Fibroblast of skin of left biceps (primary cell): ENCODE measurements around the gene C10orf90.

Source experiments
- DNase-seq, 2 experiments: peaks; one replicate each; pipeline ENCODE4 v3.0.0-alpha.2; 2013; ENCODE audit warnings: low read depth in 2 of 2

The C10orf90 gene

GRCh38 chr10:126461289-126461940 lies 209.1 kb downstream of the C10orf90 start:
- DNase-seq: no peak

GRCh38 chr10:126459878-126460481 lies 210.5 kb downstream of the C10orf90 start:
- peak; percentile 64 to 65 for DNase-seq

- DNase-seq: no peak
Measured at GRCh38 chr10:126459032-126459831, 211.3 kb downstream of the C10orf90 start.

DNA sequence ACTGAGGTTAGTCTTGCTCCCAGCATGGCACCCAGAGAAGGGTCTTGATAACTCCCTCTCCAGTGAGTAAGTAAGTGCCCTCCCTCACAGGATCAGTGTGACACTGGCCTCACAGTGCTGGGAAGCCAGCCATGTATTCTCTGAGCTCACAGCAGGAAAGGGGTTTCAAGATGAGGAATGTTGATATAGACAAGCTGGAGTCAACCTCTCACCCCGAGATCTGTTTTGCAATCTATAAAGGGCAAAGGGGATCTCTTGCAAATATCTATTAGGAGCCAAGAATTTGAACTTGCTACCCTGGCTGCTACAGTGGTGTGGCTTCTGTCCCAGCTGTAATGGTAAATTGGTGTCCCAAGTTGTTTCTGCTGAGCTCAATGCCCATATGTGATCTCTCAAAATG lies 212.0 kb downstream of the C10orf90 start:
- no peak for DNase-seq

DNA sequence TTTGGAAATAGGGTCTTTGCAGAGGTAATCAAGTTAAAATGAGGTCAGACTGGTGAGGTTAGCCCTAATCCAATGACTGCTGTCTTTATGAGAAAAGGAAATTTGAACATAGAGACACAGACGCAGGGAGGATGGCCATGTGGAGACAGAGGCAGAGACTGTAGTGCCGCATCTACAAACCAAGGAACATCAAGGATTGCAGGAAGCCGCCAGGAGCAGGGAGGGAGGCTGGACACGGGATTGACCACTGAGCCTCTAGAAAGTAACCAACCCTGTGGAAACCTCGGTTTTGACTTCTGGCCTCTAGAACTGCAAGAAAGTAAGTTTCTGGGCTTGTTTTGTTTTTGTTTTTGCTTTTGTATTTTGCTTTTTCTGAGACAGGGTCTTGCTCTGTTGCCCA lies 213.9 kb downstream of the C10orf90 start:
- DNase-seq: no peak

DNA sequence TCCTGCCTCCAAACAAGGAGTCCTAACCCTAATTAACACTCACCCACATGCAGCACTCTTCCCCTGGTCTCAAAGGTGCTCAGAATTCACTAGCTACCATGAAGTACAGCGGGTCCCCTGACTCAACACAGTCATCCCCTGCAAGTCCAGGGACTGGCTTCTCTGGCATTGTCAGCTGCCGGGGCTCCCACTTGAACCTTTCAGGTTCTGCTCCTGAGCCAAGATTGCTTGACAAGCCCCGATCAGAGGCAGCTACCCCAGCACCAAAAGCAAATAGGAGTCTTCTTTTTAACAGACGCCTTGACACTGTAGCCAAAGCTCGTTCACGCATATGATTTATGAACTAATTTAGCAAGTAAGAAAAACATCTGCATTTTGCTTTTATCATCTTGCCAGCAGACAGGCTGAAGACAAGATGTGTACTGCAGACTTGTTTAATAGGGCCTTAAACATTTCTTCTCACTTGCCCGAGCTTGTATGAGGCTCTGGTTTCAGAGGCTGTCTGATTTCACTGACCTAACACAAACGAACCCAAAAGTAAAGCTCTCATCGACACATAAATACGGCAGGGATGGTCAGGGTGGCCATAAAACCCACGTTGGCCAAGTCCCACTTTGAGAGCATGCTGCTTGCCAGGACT lies 214.6 kb downstream of the C10orf90 start:
- DNase-seq: no peak

GRCh38 chr10:126455036-126455765 lies 215.3 kb downstream of the C10orf90 start:
- no peak for DNase-seq

DNA sequence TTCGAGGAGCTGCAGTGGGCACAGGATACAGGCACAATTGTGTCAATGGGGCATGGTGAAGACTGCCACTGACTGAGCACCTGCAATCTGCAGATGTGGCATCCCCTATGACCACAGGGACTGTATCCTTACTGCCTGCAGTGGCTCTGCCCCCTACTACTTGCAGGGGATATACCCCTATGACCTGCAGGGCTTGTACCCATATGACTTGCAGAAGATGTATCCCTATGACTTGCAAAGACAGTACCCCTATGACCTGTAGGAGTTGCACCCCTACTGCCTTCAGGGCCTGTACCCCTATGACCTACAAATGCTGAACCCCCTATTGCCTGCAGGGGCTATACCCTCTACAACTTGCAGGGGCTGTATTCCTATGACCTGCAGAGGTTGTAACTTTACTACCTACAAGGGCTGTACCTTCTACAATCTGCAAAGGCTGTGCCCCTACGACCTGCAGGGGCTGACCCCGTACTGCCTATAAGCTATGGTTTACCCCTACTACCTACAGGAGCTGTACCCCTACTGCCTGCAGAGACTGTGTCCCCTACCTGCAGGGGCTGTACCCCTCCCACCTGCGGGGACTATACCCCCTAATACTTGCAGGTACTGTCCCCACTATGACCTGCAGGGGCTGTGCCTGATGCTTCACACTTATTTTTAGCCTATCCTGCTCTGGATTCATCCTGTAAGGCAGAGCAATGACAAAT lies 216.3 kb downstream of the C10orf90 start:
- no peak for DNase-seq

DNA sequence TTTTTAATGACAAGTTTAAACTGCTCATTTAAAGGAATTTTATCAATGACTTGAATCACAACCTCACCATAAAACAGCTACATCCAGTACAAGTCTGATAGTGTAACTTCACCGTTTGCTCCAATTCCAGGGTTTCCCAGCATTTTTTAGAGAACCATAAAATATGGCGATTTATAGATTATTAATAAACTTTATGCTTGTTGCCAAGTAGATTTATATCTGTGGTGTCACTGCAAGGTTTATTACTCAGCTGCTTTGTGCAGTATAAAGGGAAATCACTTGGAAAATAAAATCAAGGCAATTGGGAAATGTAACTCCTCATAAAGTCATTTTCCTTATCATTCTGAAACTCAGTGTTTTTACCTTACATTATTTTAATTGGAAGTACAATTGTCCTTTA lies 218.2 kb downstream of the C10orf90 start:
- no peak for DNase-seq

DNA sequence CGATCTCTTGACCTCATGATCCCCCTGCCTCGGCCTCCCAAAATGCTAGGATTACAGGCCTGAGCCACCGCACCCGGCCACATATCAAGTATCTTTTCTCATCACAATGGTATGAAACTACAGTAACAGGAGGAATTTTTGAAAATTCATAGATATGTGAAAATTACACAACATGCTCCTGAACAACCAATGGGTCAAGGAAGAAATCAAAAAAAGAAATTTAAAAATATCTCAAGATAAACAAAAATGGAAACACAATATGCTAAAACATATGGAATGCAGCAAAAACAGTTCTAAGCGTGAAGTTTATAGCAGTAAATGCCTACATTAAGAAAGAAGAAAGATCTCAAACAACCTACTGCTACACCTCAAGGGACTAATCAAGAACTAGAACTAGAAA lies 222.4 kb downstream of the C10orf90 start:
- DNase-seq: no peak

GRCh38 chr10:126439942-126440341 lies 230.6 kb downstream of the C10orf90 start:
- DNase-seq: no peak

- DNase-seq: no peak
Measured at GRCh38 chr10:126438407-126438783, 232.1 kb downstream of the C10orf90 start.

GRCh38 chr10:126437635-126438406 lies 232.7 kb downstream of the C10orf90 start:
- DNase-seq: no peak

DNA sequence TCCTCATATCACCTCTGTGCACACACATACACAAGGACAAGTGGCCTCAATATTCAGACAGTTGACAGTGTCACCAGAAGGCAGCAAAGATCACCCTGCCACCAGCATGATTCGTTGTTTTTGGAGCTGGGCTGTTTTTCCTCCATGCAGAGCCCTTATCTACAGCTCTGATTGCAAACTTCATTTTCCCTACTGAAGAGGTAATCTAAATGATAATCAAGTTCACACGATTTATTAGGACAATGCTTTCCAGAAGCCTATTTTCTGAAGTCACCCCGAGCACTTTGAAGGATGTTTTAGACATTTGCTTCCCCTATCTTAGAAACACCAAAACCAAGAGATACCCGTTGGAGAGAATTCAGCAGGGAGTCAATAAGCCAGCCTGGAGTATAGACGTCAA lies 236.3 kb downstream of the C10orf90 start:
- no peak for DNase-seq

DNA sequence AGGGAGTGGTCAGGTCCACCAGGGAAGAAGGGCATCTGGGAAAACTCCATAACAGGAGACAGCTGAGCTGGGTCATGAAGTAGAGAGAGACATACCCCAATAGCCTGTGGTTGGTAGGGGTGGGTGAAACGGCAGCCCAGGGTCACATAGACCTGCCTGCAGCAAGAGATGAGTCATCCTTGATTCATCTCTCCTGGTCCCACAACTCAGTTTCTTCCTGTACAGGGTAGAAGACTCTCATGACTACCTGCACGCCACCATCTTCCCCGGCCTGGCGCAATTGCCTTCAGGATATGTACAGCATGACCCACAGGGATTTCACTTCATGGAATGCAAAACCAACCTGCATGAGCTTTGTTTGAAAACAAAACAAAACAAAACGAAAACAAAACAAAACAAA lies 237.1 kb downstream of the C10orf90 start:
- DNase-seq: no peak

- DNase-seq: no peak
Measured at GRCh38 chr10:126432507-126432906, 238.0 kb downstream of the C10orf90 start.

- no peak for DNase-seq
Measured at GRCh38 chr10:126431816-126432215, 238.7 kb downstream of the C10orf90 start.

GRCh38 chr10:126430512-126430911 lies 240.0 kb downstream of the C10orf90 start:
- no peak for DNase-seq

DNA sequence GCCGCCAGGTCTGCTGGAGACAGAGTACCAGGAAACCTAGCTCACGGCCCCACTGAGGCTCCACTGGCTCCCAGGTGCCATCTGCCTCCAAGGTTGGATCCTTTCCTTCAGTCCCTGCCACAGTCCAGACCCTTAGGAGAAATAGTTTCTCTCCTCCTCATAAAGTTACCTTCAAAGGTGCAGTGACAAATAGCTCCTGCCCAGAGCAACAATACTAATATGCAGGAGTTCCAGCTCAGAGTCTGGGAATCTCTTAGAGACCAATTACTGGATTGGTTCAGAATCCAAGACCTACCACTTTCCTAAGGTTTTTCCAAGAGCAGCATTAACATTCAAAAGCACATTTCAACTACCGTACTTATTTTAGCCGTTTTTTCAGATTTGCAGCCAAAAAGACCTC lies 241.2 kb downstream of the C10orf90 start:
- DNase-seq: no peak

DNA sequence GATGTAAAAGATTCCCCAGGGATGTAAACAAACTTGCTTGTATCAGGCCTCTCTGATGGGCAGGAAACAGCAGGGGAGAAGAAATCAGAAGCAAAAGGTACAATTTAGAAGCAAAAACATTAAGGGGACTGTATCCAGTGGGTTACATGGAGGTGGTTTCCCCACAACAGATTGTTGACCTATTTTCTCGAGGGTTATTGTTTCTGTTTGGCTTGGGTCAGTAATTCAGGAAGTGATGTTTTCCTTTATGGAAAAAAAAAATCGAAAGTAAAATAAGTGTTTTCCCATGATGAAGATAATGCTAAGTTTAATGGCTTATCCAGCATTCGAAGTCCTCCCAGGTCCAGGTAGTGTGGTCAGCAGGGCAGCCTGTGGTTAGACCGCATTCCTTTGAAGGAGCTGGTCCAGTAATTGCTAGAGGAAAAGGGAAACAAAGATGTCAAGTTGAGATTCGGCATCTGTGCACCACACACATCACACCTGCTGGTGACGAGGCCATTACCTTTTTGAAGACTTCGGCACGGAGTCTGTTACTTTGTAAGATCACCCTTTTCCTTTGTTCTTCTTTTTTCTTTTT lies 244.9 kb downstream of the C10orf90 start:
- no peak for DNase-seq
